K562 (cell line): Measurements from ENCODE around the gene RHCG. TPM values are rescaled to one million over a fixed set of nuclear protein-coding genes. Genes with fewer than 3 reads are reported as not detected.

ENCODE experiments used
- CC2D1A ChIP-seq: fragments of 450-650 bp; IDR thresholded peaks from 2 replicates; pipeline ENCODE4 v1.6.1; 2017; ENCODE audit warnings: mild to moderate bottlenecking
- HDGF ChIP-seq: fragments of 450-650 bp; IDR thresholded peaks from 2 replicates; pipeline ENCODE4 v1.6.1; 2016
- STAG1 ChIP-seq: sonication (generic); formaldehyde crosslinking; IDR thresholded peaks from 2 replicates; pipeline ENCODE4 v1.5.0; 2020; ENCODE audit warnings: missing genetic modification reagents, borderline replicate concordance
- STAT6 ChIP-seq: sonication (generic); formaldehyde crosslinking; IDR thresholded peaks from 2 replicates; pipeline ENCODE4 v1.8.1; 2023; ENCODE audit warnings: mild to moderate bottlenecking, missing genetic modification reagents
- TEAD4 ChIP-seq, 2 experiments: sonication (generic) in 1 of 2; formaldehyde crosslinking in 1 of 2; IDR thresholded peaks; 2 replicates each; pipeline versions ENCODE4 v1.6.1 to v1.8.0; 2012 to 2022; ENCODE audit warnings: borderline replicate concordance in 1 of 2, inconsistent platforms in 1 of 2, low read length in 1 of 2, mild to moderate bottlenecking in 1 of 2, missing genetic modification reagents in 1 of 2
- YY1 ChIP-seq, 3 experiments: IDR thresholded peaks; 2 replicates each; pipeline ENCODE4 v1.6.1; 2011; ENCODE audit warnings: low read length in 2 of 3, mild to moderate bottlenecking in 2 of 3, moderate library complexity in 2 of 3, borderline replicate concordance in 1 of 3, control low read depth in 1 of 3, low read depth in 1 of 3; ENCODE audit not compliant: insufficient read depth in 3 of 3, insufficient replicate concordance in 2 of 3, control insufficient read depth in 1 of 3, insufficient read length in 1 of 3; ENCODE audit errors: extremely low read depth in 1 of 3
- ZBTB11 ChIP-seq, 3 experiments: fragments of 200-800 bp in 1 of 3; fragments of 250-450 bp in 1 of 3; fragments of 450-650 bp in 1 of 3; sonication (Bioruptor Pico) in 1 of 3; sonication (Bioruptor generic) in 1 of 3; formaldehyde crosslinking in 1 of 3; IDR thresholded peaks; 2 replicates each; pipeline versions ENCODE4 v1.6.1 to v1.8.0; 2016 to 2022; ENCODE audit warnings: mild to moderate bottlenecking in 2 of 3, missing genetic modification characterization in 2 of 3, missing compliant biosample characterization in 1 of 3, moderate library complexity in 1 of 3
- polyA plus RNA-seq, 8 experiments: library from polyadenylated mRNA; depleted of rRNA in 4 of 8; stranded (reverse) in 5 of 8; unstranded in 3 of 8; fragments of >200 nt; fragmentation: Nextera tagmentation in 2 of 8; fragmentation: Illumina TruSeq in 1 of 8; extraction: Ambion mirVana in 2 of 8; extraction: Trizol in 1 of 8; gene quantifications; 2 replicates each; pipeline versions ENCODE4 v1.2.1 to v1.2.3, GENCODE V29; 2011 to 2014; ENCODE audit warnings: inconsistent platforms in 1 of 8, missing spikeins in 1 of 8
- total RNA-seq, 7 experiments: library from RNA; depleted of rRNA in 6 of 7; stranded (reverse); fragments of >200 nt in 6 of 7; fragmentation: Illumina TruSeq in 2 of 7; extraction: Trizol in 2 of 7; gene quantifications; 2 replicates each; pipeline versions ENCODE4 v1.2.1 to v1.2.3, GENCODE V29; 2011 to 2021; ENCODE audit warnings: low replicate concordance in 1 of 7
- TF ChIP-seq, protein P1 (sequence below), 2 experiments: fragments of 450-650 bp; formaldehyde crosslinking in 1 of 2; IDR thresholded peaks; 2 replicates each; pipeline versions ENCODE4 v1.4.0 to v1.6.1; 2014 to 2020; ENCODE audit warnings: mild to moderate bottlenecking in 2 of 2, borderline replicate concordance in 1 of 2, low read depth in 1 of 2
- TF ChIP-seq, protein P2 (sequence below): fragments of 250-450 bp; sonication (Bioruptor Pico); IDR thresholded peaks from 2 replicates; pipeline ENCODE4 v1.6.1; 2021; ENCODE audit warnings: mild to moderate bottlenecking

RHCG gene
- total and polyA plus RNA-seq, 9 of the 15 experiments (the other 6 are each of a cell fraction or from before 2014, with no cell fraction given): not detected

DNA sequence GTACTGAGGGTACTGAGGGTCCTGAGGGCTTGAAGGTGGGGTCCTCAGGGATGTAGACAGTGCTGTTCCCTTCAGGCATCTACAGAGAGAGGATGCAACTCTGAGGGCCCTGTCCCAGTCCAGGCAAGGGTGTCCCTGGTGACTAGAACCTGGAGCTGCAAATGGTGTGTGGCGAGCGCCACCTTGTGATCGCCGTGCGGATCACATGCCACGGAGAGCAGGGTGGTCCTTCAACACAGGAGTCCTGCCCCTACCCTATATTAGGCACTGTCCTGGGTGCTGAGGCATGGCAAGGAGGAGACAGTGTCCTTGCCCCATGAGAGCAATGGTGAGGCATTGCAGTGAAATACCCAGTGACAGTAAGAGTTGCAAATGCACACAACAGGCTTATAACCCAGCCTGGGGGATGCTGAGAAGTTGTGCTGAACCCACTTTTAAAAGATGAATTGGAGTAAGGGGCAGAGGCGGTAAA lies 23.6 kb downstream of the RHCG start (continued):
- TF ChIP-seq, protein P1, sequence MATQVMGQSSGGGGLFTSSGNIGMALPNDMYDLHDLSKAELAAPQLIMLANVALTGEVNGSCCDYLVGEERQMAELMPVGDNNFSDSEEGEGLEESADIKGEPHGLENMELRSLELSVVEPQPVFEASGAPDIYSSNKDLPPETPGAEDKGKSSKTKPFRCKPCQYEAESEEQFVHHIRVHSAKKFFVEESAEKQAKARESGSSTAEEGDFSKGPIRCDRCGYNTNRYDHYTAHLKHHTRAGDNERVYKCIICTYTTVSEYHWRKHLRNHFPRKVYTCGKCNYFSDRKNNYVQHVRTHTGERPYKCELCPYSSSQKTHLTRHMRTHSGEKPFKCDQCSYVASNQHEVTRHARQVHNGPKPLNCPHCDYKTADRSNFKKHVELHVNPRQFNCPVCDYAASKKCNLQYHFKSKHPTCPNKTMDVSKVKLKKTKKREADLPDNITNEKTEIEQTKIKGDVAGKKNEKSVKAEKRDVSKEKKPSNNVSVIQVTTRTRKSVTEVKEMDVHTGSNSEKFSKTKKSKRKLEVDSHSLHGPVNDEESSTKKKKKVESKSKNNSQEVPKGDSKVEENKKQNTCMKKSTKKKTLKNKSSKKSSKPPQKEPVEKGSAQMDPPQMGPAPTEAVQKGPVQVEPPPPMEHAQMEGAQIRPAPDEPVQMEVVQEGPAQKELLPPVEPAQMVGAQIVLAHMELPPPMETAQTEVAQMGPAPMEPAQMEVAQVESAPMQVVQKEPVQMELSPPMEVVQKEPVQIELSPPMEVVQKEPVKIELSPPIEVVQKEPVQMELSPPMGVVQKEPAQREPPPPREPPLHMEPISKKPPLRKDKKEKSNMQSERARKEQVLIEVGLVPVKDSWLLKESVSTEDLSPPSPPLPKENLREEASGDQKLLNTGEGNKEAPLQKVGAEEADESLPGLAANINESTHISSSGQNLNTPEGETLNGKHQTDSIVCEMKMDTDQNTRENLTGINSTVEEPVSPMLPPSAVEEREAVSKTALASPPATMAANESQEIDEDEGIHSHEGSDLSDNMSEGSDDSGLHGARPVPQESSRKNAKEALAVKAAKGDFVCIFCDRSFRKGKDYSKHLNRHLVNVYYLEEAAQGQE (IDR thresholded peaks at IDR 0.05; ENCODE audit: borderline replicate concordance): peak; percentile 83
- TF ChIP-seq, protein P1 (CRISPR knock-in tag; IDR thresholded peaks at IDR 0.05; ENCODE audit: low read depth): no peak
- TF ChIP-seq CC2D1A (peak; percentile 44; the same call in 1 of the 2 replicates), TEAD4 (IDR thresholded peaks at IDR 0.05; ENCODE audit: low read length) (no peak), TEAD4 (CRISPR knock-in tag; IDR thresholded peaks at IDR 0.05; ENCODE audit: borderline replicate concordance) (no peak), STAG1 (CRISPR knock-in tag) (peak; percentile 69; the same call in 1 of the 2 replicates), STAT6 (no peak), YY1 (IDR thresholded peaks at IDR 0.05; ENCODE audit: borderline replicate concordance in 1 of 3, control insufficient read depth in 1 of 3, extremely low read depth in 1 of 3, insufficient read depth in 3 of 3, insufficient read length in 1 of 3, insufficient replicate concordance in 2 of 3, low read depth in 1 of 3, low read length in 2 of 3) (no peak), HDGF (no peak), ZBTB11 (CRISPR knock-in tag; IDR thresholded peaks at IDR 0.05) (no peak)
- TF ChIP-seq, protein P2, sequence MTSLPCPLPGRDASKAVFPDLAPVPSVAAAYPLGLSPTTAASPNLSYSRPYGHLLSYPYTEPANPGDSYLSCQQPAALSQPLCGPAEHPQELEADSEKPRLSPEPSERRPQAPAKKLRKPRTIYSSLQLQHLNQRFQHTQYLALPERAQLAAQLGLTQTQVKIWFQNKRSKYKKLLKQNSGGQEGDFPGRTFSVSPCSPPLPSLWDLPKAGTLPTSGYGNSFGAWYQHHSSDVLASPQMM (CRISPR knock-in tag): no peak
